Keratinocyte (primary cell): ENCODE data around the gene ADAM30. TPM values are rescaled to one million over a fixed set of nuclear protein-coding genes. Genes with fewer than 3 reads are reported as not detected.

Source experiments
- DNase-seq: peaks from one replicate; pipeline ENCODE4 v3.0.0-alpha.2; 2011; ENCODE audit warnings: low read depth, missing footprints, low spot score
- FAIRE-seq: peaks from 2 replicates; lab custom pipeline; 2011; peaks lifted over from hg19 to GRCh38; lab: Jason Lieb, UNC
- H2AFZ ChIP-seq: 2 replicates; pipeline ENCODE4 v1.6.0; 2012; ENCODE audit warnings: low read length, control low read depth, inconsistent platforms; ENCODE audit not compliant: control insufficient read depth
- H3K27ac ChIP-seq: 2 replicates; pipeline ENCODE4 v1.5.1; 2011; ENCODE audit warnings: low read length; ENCODE audit not compliant: control insufficient read depth, insufficient read depth
- H3K27me3 ChIP-seq: 3 replicates; pipeline ENCODE4 v1.6.0; 2011; ENCODE audit warnings: low read length; ENCODE audit not compliant: control insufficient read depth, insufficient read depth; ENCODE audit errors: extremely low read depth
- H3K36me3 ChIP-seq, 2 experiments: 2 replicates in 1 of 2; 3 replicates in 1 of 2; pipeline ENCODE4 v1.5.1; 2011; ENCODE audit warnings: low read length in 2 of 2, mild to moderate bottlenecking in 1 of 2; ENCODE audit not compliant: control insufficient read depth in 2 of 2, insufficient read depth in 2 of 2; ENCODE audit errors: extremely low read depth in 1 of 2
- H3K4me1 ChIP-seq: 3 replicates; pipeline ENCODE4 v1.5.1; 2011; ENCODE audit warnings: low read length; ENCODE audit not compliant: control insufficient read depth, insufficient read depth; ENCODE audit errors: extremely low read depth
- H3K4me2 ChIP-seq: 3 replicates; pipeline ENCODE4 v1.6.0; 2011; ENCODE audit warnings: low read depth, low read length; ENCODE audit not compliant: control insufficient read depth, insufficient read depth; ENCODE audit errors: extremely low read depth
- H3K4me3 ChIP-seq, 3 experiments: fragments of 200-600 bp in 1 of 3; sonication (generic) in 1 of 3; 2 replicates in 2 of 3; 3 replicates in 1 of 3; pipeline ENCODE4 v1.5.1; 2011 to 2016; ENCODE audit warnings: low read length in 3 of 3, mild to moderate bottlenecking in 3 of 3, control low read depth in 2 of 3, inconsistent platforms in 1 of 3, low read depth in 1 of 3, mixed read lengths in 1 of 3, mixed run types in 1 of 3, moderate library complexity in 1 of 3; ENCODE audit not compliant: control insufficient read depth in 2 of 3, insufficient read depth in 2 of 3; ENCODE audit errors: extremely low read depth in 1 of 3
- H3K79me2 ChIP-seq: 2 replicates; pipeline ENCODE4 v1.6.0; 2012; ENCODE audit warnings: low read length; ENCODE audit not compliant: control insufficient read depth, insufficient read depth
- H3K9ac ChIP-seq: 3 replicates; pipeline ENCODE4 v1.6.0; 2011; ENCODE audit warnings: low read length; ENCODE audit not compliant: control insufficient read depth, insufficient read depth; ENCODE audit errors: extremely low read depth
- H3K9me1 ChIP-seq: 3 replicates; pipeline ENCODE4 v1.6.0; 2011; ENCODE audit warnings: low read length; ENCODE audit not compliant: control insufficient read depth, insufficient read depth; ENCODE audit errors: extremely low read depth
- H3K9me3 ChIP-seq: 2 replicates; pipeline ENCODE4 v1.5.1; 2012; ENCODE audit warnings: low read depth, low read length; ENCODE audit not compliant: control insufficient read depth
- H4K20me1 ChIP-seq: 3 replicates; pipeline ENCODE4 v1.6.0; 2011; ENCODE audit warnings: low read length; ENCODE audit not compliant: control insufficient read depth, insufficient read depth; ENCODE audit errors: extremely low read depth
- CTCF ChIP-seq, 3 experiments: IDR thresholded peaks in 1 of 3; conservative IDR thresholded peaks in 1 of 3; optimal IDR thresholded peaks in 1 of 3; 2 replicates in 2 of 3; 3 replicates in 1 of 3; pipeline versions ENCODE3 to v1.5.1; 2011; ENCODE audit warnings: low read length in 3 of 3, mild to moderate bottlenecking in 3 of 3, moderate library complexity in 2 of 3, control low read depth in 1 of 3, inconsistent platforms in 1 of 3; ENCODE audit not compliant: insufficient read depth in 2 of 3; ENCODE audit errors: extremely low read depth in 1 of 3
- EZH2 ChIP-seq: IDR thresholded peaks from one replicate; pipeline ENCODE4 v1.6.1; 2012; ENCODE audit warnings: inconsistent platforms, mild to moderate bottlenecking, low read length, moderate library complexity
- dilution Hi-C: fragments of 300-500 bp; cut with MboI; formaldehyde crosslinking; loops from one replicate; pipeline ENCODE4 v1.7.0; 2020; ENCODE audit warnings: low sequenced_read_pairs; ENCODE audit not compliant: extremely low pct_ligation_motif_present
- polyA minus RNA-seq, 3 experiments: library from RNA; depleted of rRNA, polyadenylated mRNA; stranded (reverse); fragments of >200 nt; gene quantifications; 1 replicate in 1 of 3; 2 replicates in 1 of 3; 3 replicates in 1 of 3; pipeline ENCODE4 v1.2.3, GENCODE V29; 2011
- polyA plus RNA-seq, 5 experiments: library from polyadenylated mRNA; depleted of rRNA in 3 of 5; stranded (reverse) in 3 of 5; stranded (forward) in 1 of 5; unstranded in 1 of 5; fragments of >200 nt; gene quantifications; 1 replicate in 1 of 5; 2 replicates in 3 of 5; 3 replicates in 1 of 5; pipeline versions ENCODE4 v1.2.1 to v1.2.3, GENCODE V29; 2011 to 2012; ENCODE audit warnings: missing spikeins in 2 of 5, low read depth in 1 of 5, low replicate concordance in 1 of 5

ADAM30 gene
- polyA plus RNA-seq (not detected in 3 replicates), polyA minus RNA-seq (not detected in 3 replicates)
- not detected for polyA plus RNA-seq (2011; ENCODE audit: low read depth)
- not detected in 2 replicates for polyA plus RNA-seq (2011; cell fraction: cytosol; rRNA removed)
- 0.04 TPM in 1 of 2 replicates, not detected in the other for polyA plus RNA-seq (2011; cell fraction: nucleus; rRNA removed)
- not detected in 2 replicates for polyA plus RNA-seq (2012; ENCODE audit: low replicate concordance)
- not detected for polyA minus RNA-seq (2011; cell fraction: cytosol; rRNA and poly(A)+ RNA removed)
- not detected in 2 replicates for polyA minus RNA-seq (2011; cell fraction: nucleus; rRNA and poly(A)+ RNA removed)

- TF ChIP-seq EZH2 (no peak), CTCF (optimal IDR thresholded peaks at IDR 0.05 in 1 of 3, IDR thresholded peaks at IDR 0.05 in 1 of 3, conservative IDR thresholded peaks at IDR 0.05 in 1 of 3; ENCODE audit: extremely low read depth in 1 of 3, insufficient read depth in 2 of 3, low read length in 3 of 3) (peak; percentile 19 to 32 (median 20))
- no peaks in the 10 kb centered on the region for H3K4me1 ChIP-seq
- H3K79me2 ChIP-seq: no peaks in the 10 kb centered on the region
- H3K36me3 ChIP-seq: no peaks in the 10 kb centered on the region
- H2AFZ ChIP-seq: peak within 1 kb of the TSS; percentile 59
- H3K9me1 ChIP-seq: no peaks in the 10 kb centered on the region
- H4K20me1 ChIP-seq: no peaks in the 10 kb centered on the region
- DNase-seq: no peak
- no peak within 1 kb of the TSS for H3K9ac ChIP-seq
- dilution Hi-C loops: no loop called here
- H3K27ac ChIP-seq: no peak within 1 kb of the TSS
- H3K9me3 ChIP-seq: no peaks in the 10 kb centered on the region
- peaks cover 3% of the 10 kb centered on the region for H3K27me3 ChIP-seq
- peak within 1 kb of the TSS; percentile 46 for H3K4me2 ChIP-seq
- FAIRE-seq: no peak
- no peak within 1 kb of the TSS for H3K4me3 ChIP-seq
Measured at GRCh38 chr1:119896303-119896702, at the start of gene ADAM30. Gene ADAM30 (minus strand): TSS chr1:119896515. CDS start chr1:119896336, 179 bp downstream.

GRCh38 chr1:119943216-119943615 lies 46.9 kb upstream of the ADAM30 start:
- FAIRE-seq: no peak
- peaks cover 6 to 10% of the 10 kb centered on the region in 2 experiments for H3K36me3 ChIP-seq
- dilution Hi-C loops: no loop called here

More at GRCh38 chr1:119943216-119943615, 46.9 kb upstream of the ADAM30 start:
- Histone ChIP-seq H3K79me2 (no peaks in the 10 kb centered on the region), H4K20me1 (no peaks in the 10 kb centered on the region), H3K9ac (no peak overlapping the region), H3K9me3 (no peaks in the 10 kb centered on the region), H3K4me3 (no peak overlapping the region), H3K27me3 (no peaks in the 10 kb centered on the region), H3K4me2 (no peak overlapping the region), H2AFZ (no peak overlapping the region), H3K4me1 (no peaks in the 10 kb centered on the region), H3K27ac (no peak overlapping the region), H3K9me1 (no peaks in the 10 kb centered on the region)
- TF ChIP-seq CTCF (optimal IDR thresholded peaks at IDR 0.05 in 1 of 3, IDR thresholded peaks at IDR 0.05 in 1 of 3, conservative IDR thresholded peaks at IDR 0.05 in 1 of 3; ENCODE audit: extremely low read depth in 1 of 3, insufficient read depth in 2 of 3, low read length in 3 of 3): no peak
- no peak for TF ChIP-seq EZH2
- DNase-seq: no peak
